GM15510 (cell line): Measurements from ENCODE around the gene LCP2.

ENCODE experiments used
- POLR2A ChIP-seq: IDR thresholded peaks from 3 replicates; pipeline ENCODE4 v1.6.1; 2011; ENCODE audit warnings: borderline replicate concordance; ENCODE audit not compliant: insufficient read length; ENCODE audit errors: extremely low read depth

The LCP2 gene

GRCh38 chr5:170307575-170308465 lies 10.2 kb upstream of the LCP2 start:
- no peak for TF ChIP-seq POLR2A

- TF ChIP-seq POLR2A: no peak
Observed at GRCh38 chr5:170306381-170306831, 8.8 kb upstream of the LCP2 start.

GRCh38 chr5:170305646-170306025 lies 8.1 kb upstream of the LCP2 start:
- TF ChIP-seq POLR2A: no peak

GRCh38 chr5:170305016-170305645 lies 7.6 kb upstream of the LCP2 start:
- no peak for TF ChIP-seq POLR2A

- no peak for TF ChIP-seq POLR2A
Observed at GRCh38 chr5:170303549-170303948, 6.0 kb upstream of the LCP2 start.

- TF ChIP-seq POLR2A: no peak
Observed at GRCh38 chr5:170302653-170303501, 5.3 kb upstream of the LCP2 start.

- no peak for TF ChIP-seq POLR2A
Observed at GRCh38 chr5:170301981-170302652, 4.5 kb upstream of the LCP2 start.

GRCh38 chr5:170301149-170301548 lies 3.6 kb upstream of the LCP2 start:
- no peak for TF ChIP-seq POLR2A

- TF ChIP-seq POLR2A: no peak
Observed at GRCh38 chr5:170300361-170301013, 2.9 kb upstream of the LCP2 start.

- peak; percentile 8 for TF ChIP-seq POLR2A
Observed at GRCh38 chr5:170296935-170297588, 515 bp downstream of the LCP2 start.

- TF ChIP-seq POLR2A: no peak
Observed at GRCh38 chr5:170296036-170296934, 1.3 kb downstream of the LCP2 start.

- no peak for TF ChIP-seq POLR2A
Observed at GRCh38 chr5:170294556-170294955, 3.0 kb downstream of the LCP2 start.
